ENCODE data around the gene CPXM1. TPM values are rescaled to one million over a fixed set of nuclear protein-coding genes. Genes with fewer than 3 reads are reported as not detected.

The CPXM1 gene
- total and polyA plus RNA-seq, 8 donors: 0.28 to 10.6 (median 2.0) TPM

GRCh38 chr20:2796011-2796660 lies 4.3 kb downstream of the CPXM1 start:
- TF ChIP-seq, protein P1, sequence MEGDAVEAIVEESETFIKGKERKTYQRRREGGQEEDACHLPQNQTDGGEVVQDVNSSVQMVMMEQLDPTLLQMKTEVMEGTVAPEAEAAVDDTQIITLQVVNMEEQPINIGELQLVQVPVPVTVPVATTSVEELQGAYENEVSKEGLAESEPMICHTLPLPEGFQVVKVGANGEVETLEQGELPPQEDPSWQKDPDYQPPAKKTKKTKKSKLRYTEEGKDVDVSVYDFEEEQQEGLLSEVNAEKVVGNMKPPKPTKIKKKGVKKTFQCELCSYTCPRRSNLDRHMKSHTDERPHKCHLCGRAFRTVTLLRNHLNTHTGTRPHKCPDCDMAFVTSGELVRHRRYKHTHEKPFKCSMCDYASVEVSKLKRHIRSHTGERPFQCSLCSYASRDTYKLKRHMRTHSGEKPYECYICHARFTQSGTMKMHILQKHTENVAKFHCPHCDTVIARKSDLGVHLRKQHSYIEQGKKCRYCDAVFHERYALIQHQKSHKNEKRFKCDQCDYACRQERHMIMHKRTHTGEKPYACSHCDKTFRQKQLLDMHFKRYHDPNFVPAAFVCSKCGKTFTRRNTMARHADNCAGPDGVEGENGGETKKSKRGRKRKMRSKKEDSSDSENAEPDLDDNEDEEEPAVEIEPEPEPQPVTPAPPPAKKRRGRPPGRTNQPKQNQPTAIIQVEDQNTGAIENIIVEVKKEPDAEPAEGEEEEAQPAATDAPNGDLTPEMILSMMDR (IDR thresholded peaks at IDR 0.05): no peak
- no peak for ATAC-seq
- Histone ChIP-seq H3K27me3 (peaks cover 0 to 4% (median 0%) of the 10 kb centered on the region in 4 donors), H3K4me3 (no peak overlapping the region), H3K27ac (no peak overlapping the region), H3K9me3 (no peaks in the 10 kb centered on the region), H3K36me3 (no peaks in the 10 kb centered on the region), H3K4me1 (peaks cover 0 to 6% (median 0%) of the 10 kb centered on the region in 3 donors)
- no peak for FAIRE-seq
- WGBS, 2 donors: 75 to 84% methylated on average over 20 of the region's 20 CpGs
- DNase-seq: no peak
- intact Hi-C loops (cut with DNase I): no loop called here

DNA sequence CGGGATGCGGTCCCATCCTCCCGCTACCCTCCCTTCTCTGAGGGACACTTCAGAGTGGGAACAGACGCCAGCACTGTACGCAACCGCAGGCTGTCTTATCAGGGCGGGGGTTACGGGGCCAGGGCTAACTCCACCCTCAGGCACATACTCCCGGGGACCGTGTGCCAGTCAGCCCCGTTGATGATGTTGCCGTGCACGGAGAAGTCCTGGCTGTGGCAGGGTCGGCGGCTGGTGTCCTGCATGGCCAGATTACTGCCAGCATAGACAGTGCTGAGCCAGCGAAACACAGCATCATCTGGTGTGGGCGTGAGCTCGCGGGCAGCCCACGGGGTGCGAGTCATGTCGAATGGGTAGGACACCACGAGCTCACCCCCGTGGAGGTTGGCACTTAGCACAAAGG lies 5.0 kb downstream of the CPXM1 start:
- no peak overlapping the region for H3K27ac ChIP-seq
- FAIRE-seq: no peak
- H3K36me3 ChIP-seq: no peaks in the 10 kb centered on the region
- no peak overlapping the region for H3K4me3 ChIP-seq
- peaks cover 0 to 4% (median 0%) of the 10 kb centered on the region in 4 donors for H3K27me3 ChIP-seq
- ATAC-seq: no peak
- intact Hi-C loops (cut with DNase I): no loop called here
- no peak for DNase-seq
- 72 to 78% methylated on average over 24 of the region's 24 CpGs for WGBS, 2 donors
- H3K4me1 ChIP-seq: no peaks in the 10 kb centered on the region
- no peaks in the 10 kb centered on the region for H3K9me3 ChIP-seq
- TF ChIP-seq, protein P1 (IDR thresholded peaks at IDR 0.05): no peak

- Histone ChIP-seq H3K9me3 (no peaks in the 10 kb centered on the region), H3K4me3 (no peak overlapping the region), H3K36me3 (no peaks in the 10 kb centered on the region), H3K27ac (no peak overlapping the region), H3K27me3 (peaks cover 0 to under 1% (median 0%) of the 10 kb centered on the region in 4 donors), H3K4me1 (no peaks in the 10 kb centered on the region)
- FAIRE-seq (no peak), DNase-seq (no peak), ATAC-seq (no peak)
- intact Hi-C loops (cut with DNase I): no loop called here
- TF ChIP-seq, protein P1 (IDR thresholded peaks at IDR 0.05): no peak
- WGBS, 2 donors: 64 to 66% methylated on average over 11 of the region's 11 CpGs
Observed at GRCh38 chr20:2794866-2795447, 5.5 kb downstream of the CPXM1 start.

- no peaks in the 10 kb centered on the region for H3K9me3 ChIP-seq
- TF ChIP-seq, protein P1 (IDR thresholded peaks at IDR 0.05): no peak
- no peaks in the 10 kb centered on the region for H3K36me3 ChIP-seq
- no peak for FAIRE-seq
- no peaks in the 10 kb centered on the region for H3K27me3 ChIP-seq
- H3K4me3 ChIP-seq: no peak overlapping the region
- intact Hi-C loops (cut with DNase I): no loop called here
- no peak overlapping the region for H3K27ac ChIP-seq
- 65 to 67% methylated on average over 23 of the region's 23 CpGs for WGBS, 2 donors
- H3K4me1 ChIP-seq: no peaks in the 10 kb centered on the region
- DNase-seq: no peak
- no peak for ATAC-seq
Observed at GRCh38 chr20:2794202-2794748, 6.2 kb downstream of the CPXM1 start.

GRCh38 chr20:2793471-2793870 lies 7.0 kb downstream of the CPXM1 start:
- Histone ChIP-seq H3K27ac (no peak overlapping the region), H3K4me1 (no peaks in the 10 kb centered on the region), H3K4me3 (no peak overlapping the region), H3K27me3 (no peaks in the 10 kb centered on the region), H3K9me3 (no peaks in the 10 kb centered on the region), H3K36me3 (no peaks in the 10 kb centered on the region)
- 67 to 81% methylated on average over 6 of the region's 6 CpGs for WGBS, 2 donors
- FAIRE-seq: no peak
- no peak for DNase-seq
- intact Hi-C loops (cut with DNase I): no loop called here
- ATAC-seq: no peak
- TF ChIP-seq, protein P1 (IDR thresholded peaks at IDR 0.05): no peak
